Measurements from ENCODE around the gene FUZ. TPM values are rescaled to one million over a fixed set of nuclear protein-coding genes. Genes with fewer than 3 reads are reported as not detected.

The FUZ gene
- total RNA-seq, 1 donor = 15.1 TPM

GRCh38 chr19:49844138-49845095 is 31.3 kb upstream of the FUZ start:
- H3K4me3 ChIP-seq (ENCODE audit: low read depth, low read length) = no peak overlapping the region
- no peak for TF ChIP-seq CTCF (IDR thresholded peaks at IDR 0.05; ENCODE audit: insufficient read depth, low read depth, low read length)
- DNase-seq (ENCODE audit: low read depth) = no peak

- H3K4me3 ChIP-seq (ENCODE audit: low read depth, low read length) = no peak overlapping the region
- no peak for DNase-seq (ENCODE audit: low read depth)
- TF ChIP-seq CTCF (IDR thresholded peaks at IDR 0.05; ENCODE audit: insufficient read depth, low read depth, low read length) = no peak
Measured at GRCh38 chr19:49843265-49843664, 30.2 kb upstream of the FUZ start.

- no peak overlapping the region for H3K4me3 ChIP-seq (ENCODE audit: low read depth, low read length)
- DNase-seq (ENCODE audit: low read depth) = no peak
- TF ChIP-seq CTCF (IDR thresholded peaks at IDR 0.05; ENCODE audit: insufficient read depth, low read depth, low read length) = no peak
Measured at GRCh38 chr19:49840736-49841249, 27.7 kb upstream of the FUZ start.

- no peak for TF ChIP-seq CTCF (IDR thresholded peaks at IDR 0.05; ENCODE audit: insufficient read depth, low read depth, low read length)
- DNase-seq (ENCODE audit: low read depth) = no peak
- no peak overlapping the region for H3K4me3 ChIP-seq (ENCODE audit: low read depth, low read length)
Measured at GRCh38 chr19:49840321-49840720, 27.2 kb upstream of the FUZ start.

GRCh38 chr19:49839713-49840112 is 26.6 kb upstream of the FUZ start:
- H3K4me3 ChIP-seq (ENCODE audit: low read depth, low read length) = no peak overlapping the region
- no peak for DNase-seq (ENCODE audit: low read depth)
- no peak for TF ChIP-seq CTCF (IDR thresholded peaks at IDR 0.05; ENCODE audit: insufficient read depth, low read depth, low read length)

- TF ChIP-seq CTCF (IDR thresholded peaks at IDR 0.05; ENCODE audit: insufficient read depth, low read depth, low read length) = no peak
- DNase-seq (ENCODE audit: low read depth) = no peak
- no peak overlapping the region for H3K4me3 ChIP-seq (ENCODE audit: low read depth, low read length)
Measured at GRCh38 chr19:49838885-49839588, 25.9 kb upstream of the FUZ start.

All from fibroblast of villous mesenchyme (primary cell).